HepG2 (cell line): ENCODE data around the gene EPB41L5.

Source experiments
- CBX2 ChIP-seq, 2 experiments: fragments of 200-600 bp in 1 of 2; sonication (generic); formaldehyde crosslinking in 1 of 2; IDR thresholded peaks; 2 replicates each; pipeline versions ENCODE4 v1.7.0 to v1.8.1; 2018 to 2022; ENCODE audit warnings: low read depth in 2 of 2, low read length in 1 of 2, mild to moderate bottlenecking in 1 of 2, missing genetic modification reagents in 1 of 2
- NFIC ChIP-seq: IDR thresholded peaks from 2 replicates; pipeline ENCODE4 v1.6.1; 2012; ENCODE audit warnings: mild to moderate bottlenecking, low read length, inconsistent platforms
- PAWR ChIP-seq: sonication (generic); formaldehyde crosslinking; IDR thresholded peaks from 2 replicates; pipeline ENCODE4 v1.4.0; 2020; ENCODE audit warnings: missing genetic modification reagents, mild to moderate bottlenecking, borderline replicate concordance
- POLR2AphosphoS5 ChIP-seq: IDR thresholded peaks from 2 replicates; pipeline ENCODE4 v1.6.1; 2012; ENCODE audit warnings: low read depth, low read length
- RAD21 ChIP-seq: fragments of 450-650 bp; formaldehyde crosslinking; IDR thresholded peaks from 2 replicates; pipeline ENCODE4 v1.5.0; 2020; ENCODE audit warnings: mild to moderate bottlenecking
- RELA ChIP-seq: sonication (generic); formaldehyde crosslinking; IDR thresholded peaks from 2 replicates; pipeline ENCODE4 v1.4.0; 2020; ENCODE audit warnings: missing genetic modification reagents
- SRF ChIP-seq: IDR thresholded peaks from 2 replicates; pipeline ENCODE4 v1.6.1; 2011; ENCODE audit warnings: mild to moderate bottlenecking, low read depth, low read length, moderate library complexity
- TP53 ChIP-seq: sonication (generic); formaldehyde crosslinking; conservative IDR thresholded peaks from 2 replicates; pipeline ENCODE4 v1.4.0; 2020; ENCODE audit warnings: missing genetic modification reagents
- ZBTB7A ChIP-seq: sonication (generic); formaldehyde crosslinking; IDR thresholded peaks from 2 replicates; pipeline ENCODE4 v1.8.0; 2022; ENCODE audit warnings: mild to moderate bottlenecking, missing genetic modification reagents
- ZBTB7B ChIP-seq: sonication (generic); formaldehyde crosslinking; IDR thresholded peaks from 2 replicates; pipeline ENCODE4 v1.4.0; 2020; ENCODE audit warnings: missing genetic modification reagents
- ZNF121 ChIP-seq: sonication (generic); formaldehyde crosslinking; IDR thresholded peaks from 2 replicates; pipeline ENCODE4 v1.5.0; 2020; ENCODE audit warnings: mild to moderate bottlenecking, missing genetic modification reagents
- ZNF230 ChIP-seq: sonication (generic); formaldehyde crosslinking; IDR thresholded peaks from 2 replicates; pipeline ENCODE4 v1.4.0; 2020; ENCODE audit warnings: mild to moderate bottlenecking, missing genetic modification reagents
- TF ChIP-seq, protein P1 (sequence below): sonication (generic); formaldehyde crosslinking; IDR thresholded peaks from 2 replicates; pipeline ENCODE4 v1.5.0; 2020; ENCODE audit warnings: mild to moderate bottlenecking, missing genetic modification reagents, moderate library complexity
- TF ChIP-seq, protein P2 (sequence below), 2 experiments: sonication (generic) in 1 of 2; formaldehyde crosslinking in 1 of 2; IDR thresholded peaks; 2 replicates each; pipeline versions ENCODE4 v1.5.1 to v1.6.1; 2011 to 2020; ENCODE audit warnings: borderline replicate concordance in 1 of 2, low read depth in 1 of 2, low read length in 1 of 2, mild to moderate bottlenecking in 1 of 2, missing genetic modification reagents in 1 of 2, moderate library complexity in 1 of 2

- TF ChIP-seq SRF: no peak
- TF ChIP-seq NFIC: no peak
- TF ChIP-seq RAD21 (CRISPR knock-in tag): no peak
- TF ChIP-seq, protein P1, sequence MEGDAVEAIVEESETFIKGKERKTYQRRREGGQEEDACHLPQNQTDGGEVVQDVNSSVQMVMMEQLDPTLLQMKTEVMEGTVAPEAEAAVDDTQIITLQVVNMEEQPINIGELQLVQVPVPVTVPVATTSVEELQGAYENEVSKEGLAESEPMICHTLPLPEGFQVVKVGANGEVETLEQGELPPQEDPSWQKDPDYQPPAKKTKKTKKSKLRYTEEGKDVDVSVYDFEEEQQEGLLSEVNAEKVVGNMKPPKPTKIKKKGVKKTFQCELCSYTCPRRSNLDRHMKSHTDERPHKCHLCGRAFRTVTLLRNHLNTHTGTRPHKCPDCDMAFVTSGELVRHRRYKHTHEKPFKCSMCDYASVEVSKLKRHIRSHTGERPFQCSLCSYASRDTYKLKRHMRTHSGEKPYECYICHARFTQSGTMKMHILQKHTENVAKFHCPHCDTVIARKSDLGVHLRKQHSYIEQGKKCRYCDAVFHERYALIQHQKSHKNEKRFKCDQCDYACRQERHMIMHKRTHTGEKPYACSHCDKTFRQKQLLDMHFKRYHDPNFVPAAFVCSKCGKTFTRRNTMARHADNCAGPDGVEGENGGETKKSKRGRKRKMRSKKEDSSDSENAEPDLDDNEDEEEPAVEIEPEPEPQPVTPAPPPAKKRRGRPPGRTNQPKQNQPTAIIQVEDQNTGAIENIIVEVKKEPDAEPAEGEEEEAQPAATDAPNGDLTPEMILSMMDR (CRISPR knock-in tag): no peak
- no peak for TF ChIP-seq ZNF230 (CRISPR knock-in tag)
- no peak for TF ChIP-seq RELA (CRISPR knock-in tag)
- TF ChIP-seq POLR2AphosphoS5: no peak
- no peak for TF ChIP-seq ZBTB7B (CRISPR knock-in tag)
- no peak for TF ChIP-seq ZBTB7A (CRISPR knock-in tag)
- no peak for TF ChIP-seq PAWR (CRISPR knock-in tag)
- no peak for TF ChIP-seq ZNF121 (CRISPR knock-in tag)
- no peak for TF ChIP-seq TP53
- no peak for TF ChIP-seq CBX2 (IDR thresholded peaks at IDR 0.05; ENCODE audit: low read depth, low read length)
- no peak for TF ChIP-seq CBX2 (CRISPR knock-in tag; IDR thresholded peaks at IDR 0.05; ENCODE audit: low read depth)
- TF ChIP-seq, protein P2, sequence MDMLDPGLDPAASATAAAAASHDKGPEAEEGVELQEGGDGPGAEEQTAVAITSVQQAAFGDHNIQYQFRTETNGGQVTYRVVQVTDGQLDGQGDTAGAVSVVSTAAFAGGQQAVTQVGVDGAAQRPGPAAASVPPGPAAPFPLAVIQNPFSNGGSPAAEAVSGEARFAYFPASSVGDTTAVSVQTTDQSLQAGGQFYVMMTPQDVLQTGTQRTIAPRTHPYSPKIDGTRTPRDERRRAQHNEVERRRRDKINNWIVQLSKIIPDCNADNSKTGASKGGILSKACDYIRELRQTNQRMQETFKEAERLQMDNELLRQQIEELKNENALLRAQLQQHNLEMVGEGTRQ (IDR thresholded peaks at IDR 0.05; ENCODE audit: low read depth, low read length): no peak
- TF ChIP-seq, protein P2 (CRISPR knock-in tag; IDR thresholded peaks at IDR 0.05; ENCODE audit: borderline replicate concordance): no peak
Measured at GRCh38 chr2:120176526-120176925, 163.6 kb downstream of the EPB41L5 start.
